ENCODE results near the gene ZNF653.
"Not testable (repeated sequence)": the region's sequence is repeated elsewhere in the genome, so short reads cannot be mapped to it uniquely, and the experiment has no call there.

The ZNF653 gene

GRCh38 chr19:11453468-11454341, 51.9 kb downstream of the ZNF653 start:
- no peak for DNase-seq

- no peak for DNase-seq
Observed at GRCh38 chr19:11452620-11453310, 52.9 kb downstream of the ZNF653 start.

- peak; percentile 59 for DNase-seq
Observed at GRCh38 chr19:11451871-11452619, 53.6 kb downstream of the ZNF653 start.

- DNase-seq: no peak
Observed at GRCh38 chr19:11451327-11451870, 54.2 kb downstream of the ZNF653 start.

- no peak for DNase-seq
Observed at GRCh38 chr19:11450570-11451326, 54.9 kb downstream of the ZNF653 start.

- no peak for DNase-seq
Observed at GRCh38 chr19:11448923-11449554, 56.6 kb downstream of the ZNF653 start.

GRCh38 chr19:11448410-11448809, 57.2 kb downstream of the ZNF653 start:
- no peak for DNase-seq

GRCh38 chr19:11447347-11448262, 58.0 kb downstream of the ZNF653 start:
- DNase-seq: no peak

GRCh38 chr19:11446652-11447301, 58.9 kb downstream of the ZNF653 start:
- peak; percentile 79 for DNase-seq

- no peak for DNase-seq
Observed at GRCh38 chr19:11446271-11446651, 59.4 kb downstream of the ZNF653 start.

GRCh38 chr19:11445141-11445540, 60.5 kb downstream of the ZNF653 start:
- DNase-seq: no peak

- no peak for DNase-seq
Observed at GRCh38 chr19:11444059-11444458, 61.6 kb downstream of the ZNF653 start.

GRCh38 chr19:11437955-11438354, 67.7 kb downstream of the ZNF653 start:
- DNase-seq: no peak

GRCh38 chr19:11435833-11436313, 69.8 kb downstream of the ZNF653 start:
- no peak for DNase-seq

GRCh38 chr19:11435057-11435832, 70.4 kb downstream of the ZNF653 start, which contains the start of the genes ODAD3 and PRKCSH:
Gene ODAD3 (minus strand): TSS chr19:11435121. CDS start chr19:11435016, 105 bp downstream.
Gene PRKCSH (plus strand): TSS chr19:11435635. CDS start chr19:11436118, 483 bp downstream.
- peak; percentile 100 for DNase-seq

- no peak for DNase-seq
Observed at GRCh38 chr19:11434703-11435056, 71.0 kb downstream of the ZNF653 start.

- DNase-seq: not testable (repeated sequence)
Observed at GRCh38 chr19:11433526-11433925, 72.1 kb downstream of the ZNF653 start.

Data from eye (tissue), 1 donor.